Measurements from ENCODE around the gene ELF5. TPM values are rescaled to one million over a fixed set of nuclear protein-coding genes. Genes with fewer than 3 reads are reported as not detected.
A peak's percentile ranks its signal among the peaks of the same experiment; 100 is the strongest.

Gene ELF5
- total and polyA plus RNA-seq, 5 experiments from 2014 or later = not detected

DNA sequence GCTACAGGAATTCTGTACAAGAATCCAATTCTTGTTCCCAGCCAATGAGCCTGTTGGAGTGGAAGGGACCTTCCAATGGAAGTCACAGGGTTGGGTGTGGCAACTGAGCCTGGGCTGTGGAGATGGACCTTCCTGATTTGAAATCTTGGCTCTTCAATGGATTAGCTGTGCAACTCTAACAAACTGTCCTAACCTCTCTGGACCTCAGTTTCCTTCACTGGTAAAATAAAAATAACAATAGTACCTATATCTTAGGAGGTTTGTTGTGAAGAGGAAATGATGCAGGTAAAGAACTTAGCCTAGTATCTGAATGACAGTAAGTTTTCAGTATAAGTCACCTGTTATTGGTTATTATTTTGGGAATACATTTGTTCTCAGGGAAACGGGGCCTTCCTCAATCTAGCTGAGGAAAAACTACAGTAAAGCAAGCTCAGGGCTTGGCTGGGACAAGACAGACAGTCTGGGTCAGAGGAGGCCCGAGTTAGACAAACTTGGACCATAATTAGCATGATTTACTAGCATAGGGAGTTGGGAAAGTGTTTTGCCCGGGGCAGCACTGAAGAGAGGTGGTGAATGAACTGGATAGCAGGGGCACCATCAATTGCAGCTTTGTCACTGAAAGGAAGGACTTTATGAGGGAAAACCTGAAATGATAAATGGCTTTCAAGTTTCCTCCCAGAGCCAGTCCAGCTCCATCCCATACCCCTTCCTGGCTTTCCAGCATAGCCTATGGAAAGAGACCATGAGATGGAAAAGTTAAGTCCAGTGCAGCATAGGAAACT, 13.7 kb downstream of the ELF5 start:
- H3K9me3 Mint-ChIP-seq = no peaks in the 10 kb centered on the region
- POLR2A ChIA-PET = no interaction called here
- H3K4me1 Mint-ChIP-seq = no peaks in the 10 kb centered on the region

GRCh38 chr11:34495724-34496377, 17.7 kb downstream of the ELF5 start:
- POLR2A ChIA-PET = no interaction called here
- ATAC-seq = no peak
- Mint-ChIP-seq H3K27ac (no peak overlapping the region), H3K27me3 (peaks cover 0 to 12% (median 5%) of the 10 kb centered on the region in 5 donors), H3K4me1 (no peaks in the 10 kb centered on the region), H3K9me3 (no peaks in the 10 kb centered on the region), H3K4me3 (no peak overlapping the region), H3K36me3 (no peaks in the 10 kb centered on the region)
- no peak for DNase-seq

More for the DNA sequence above, 13.7 kb downstream of the ELF5 start:
- H3K27ac Mint-ChIP-seq = no peak overlapping the region
- no peak overlapping the region for H3K4me3 Mint-ChIP-seq
- DNase-seq (no peak), ATAC-seq (no peak)
- H3K27me3 Mint-ChIP-seq = peaks cover 0 to 8% (median 4%) of the 10 kb centered on the region in 5 donors
- no peaks in the 10 kb centered on the region for H3K36me3 Mint-ChIP-seq

DNA sequence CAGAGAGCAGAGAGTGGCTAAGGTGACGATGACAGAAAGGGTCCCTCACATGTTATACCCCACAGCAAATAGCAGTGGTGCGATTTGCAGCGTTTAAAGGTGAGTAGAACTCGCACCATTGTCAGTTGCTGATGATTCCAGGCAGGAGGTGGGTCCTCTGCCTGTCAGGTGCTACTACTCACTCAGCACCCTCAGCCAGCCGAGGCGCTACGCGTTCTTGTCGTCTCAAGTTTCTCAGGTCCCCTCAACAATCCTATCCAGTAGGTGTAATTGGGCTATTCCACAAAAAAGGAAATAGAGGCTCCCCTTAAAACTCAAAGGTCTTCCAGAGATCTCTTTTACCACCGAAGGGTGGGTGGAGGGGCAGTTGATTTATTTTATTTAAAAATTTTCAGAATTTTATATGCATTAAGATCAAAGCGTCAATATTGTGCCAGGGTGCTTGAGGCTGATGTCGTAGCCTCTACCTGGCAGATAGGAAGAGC, 18.3 kb downstream of the ELF5 start:
- POLR2A ChIA-PET = no interaction called here
- ATAC-seq (no peak), DNase-seq (no peak)
- peaks cover 0 to 12% (median 5%) of the 10 kb centered on the region in 5 donors for H3K27me3 Mint-ChIP-seq
- H3K27ac Mint-ChIP-seq = no peak overlapping the region
- H3K36me3 Mint-ChIP-seq = no peaks in the 10 kb centered on the region
- H3K4me1 Mint-ChIP-seq = no peaks in the 10 kb centered on the region
- no peak overlapping the region for H3K4me3 Mint-ChIP-seq
- H3K9me3 Mint-ChIP-seq = no peaks in the 10 kb centered on the region

- Mint-ChIP-seq H3K9me3 (no peaks in the 10 kb centered on the region), H3K4me1 (no peaks in the 10 kb centered on the region), H3K27ac (no peak overlapping the region), H3K27me3 (peaks cover 0 to 8% (median 5%) of the 10 kb centered on the region in 5 donors), H3K4me3 (no peak overlapping the region), H3K36me3 (no peaks in the 10 kb centered on the region)
- DNase-seq = no peak
- POLR2A ChIA-PET = no interaction called here
- no peak for ATAC-seq
These were observed 19.5 kb downstream of the ELF5 start for GRCh38 chr11:34493926-34494595.

DNA sequence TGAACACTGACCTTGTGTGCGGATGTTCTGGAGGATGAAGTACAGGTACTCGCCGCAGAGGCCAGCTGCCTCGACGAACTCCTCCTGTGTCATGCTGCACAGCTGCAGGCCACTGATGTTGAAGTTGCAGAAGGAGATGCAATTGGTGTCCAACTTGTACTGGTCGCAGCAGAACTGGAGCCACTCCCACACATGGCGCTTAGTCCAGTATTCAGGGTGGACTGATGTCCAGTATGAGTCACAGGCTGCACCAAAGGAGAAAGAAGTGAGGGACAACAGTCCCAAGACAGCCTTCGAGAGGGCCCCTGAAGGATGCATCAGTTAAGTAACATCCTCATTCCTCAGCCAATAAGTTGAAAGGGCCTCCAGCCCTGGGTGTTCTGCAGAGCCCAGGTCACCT, 20.1 kb downstream of the ELF5 start:
- Mint-ChIP-seq H3K27me3 (peaks cover 0 to 8% (median 5%) of the 10 kb centered on the region in 5 donors), H3K36me3 (no peaks in the 10 kb centered on the region), H3K9me3 (no peaks in the 10 kb centered on the region), H3K27ac (no peak overlapping the region), H3K4me3 (no peak overlapping the region), H3K4me1 (no peaks in the 10 kb centered on the region)
- no peak for DNase-seq
- no peak for ATAC-seq
- POLR2A ChIA-PET = no interaction called here

GRCh38 chr11:34492806-34493414, 20.7 kb downstream of the ELF5 start:
- peak in 5 of 10 donors; percentile 16 to 21 (median 17) for DNase-seq
- Mint-ChIP-seq H3K36me3 (no peaks in the 10 kb centered on the region), H3K27me3 (peaks cover 0 to 8% (median 5%) of the 10 kb centered on the region in 5 donors), H3K4me1 (no peaks in the 10 kb centered on the region), H3K27ac (no peak overlapping the region), H3K9me3 (no peaks in the 10 kb centered on the region), H3K4me3 (no peak overlapping the region)
- POLR2A ChIA-PET = no interaction called here
- ATAC-seq = no peak

DNA sequence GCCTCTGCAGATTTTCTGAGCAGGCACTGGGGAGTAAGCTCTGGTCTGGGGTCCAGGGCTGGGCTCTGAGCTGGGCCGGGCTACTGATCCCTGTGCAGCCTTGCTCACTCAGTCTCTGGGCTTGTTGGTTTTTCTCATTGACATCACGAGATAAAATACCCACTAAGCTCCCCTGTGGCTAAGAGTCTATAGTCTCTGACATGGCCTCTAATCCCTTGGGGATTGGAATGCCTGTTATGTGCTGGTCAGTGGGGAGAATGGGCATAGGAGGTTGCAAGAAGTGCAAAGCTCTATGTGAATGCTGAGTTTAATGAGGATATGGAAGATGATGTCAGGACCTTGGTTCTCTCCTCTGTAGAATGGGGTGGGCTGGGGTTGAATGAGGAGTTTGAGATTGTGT, 23.3 kb downstream of the ELF5 start:
- ATAC-seq (no peak), DNase-seq (no peak)
- POLR2A ChIA-PET = interaction anchor here (0.6 kb wide), 1 partner anchor 50 kb away, joined by 3 read pairs; no protein-coding TSS in a partner anchor
- Mint-ChIP-seq H3K4me3 (no peak overlapping the region), H3K36me3 (no peaks in the 10 kb centered on the region), H3K27ac (peak overlapping the region in 1 of 10 donors; percentile 35), H3K4me1 (no peaks in the 10 kb centered on the region), H3K9me3 (no peaks in the 10 kb centered on the region), H3K27me3 (peaks cover 0 to 8% (median 3%) of the 10 kb centered on the region in 5 donors)

- Mint-ChIP-seq H3K4me1 (no peaks in the 10 kb centered on the region), H3K36me3 (no peaks in the 10 kb centered on the region), H3K9me3 (no peaks in the 10 kb centered on the region), H3K27ac (no peak overlapping the region), H3K27me3 (peaks cover 0 to 6% (median 0%) of the 10 kb centered on the region in 5 donors), H3K4me3 (no peak overlapping the region)
- DNase-seq (no peak), ATAC-seq (no peak)
- POLR2A ChIA-PET = no interaction called here
These were observed 24.6 kb downstream of the ELF5 start for GRCh38 chr11:34488855-34489557.

DNA sequence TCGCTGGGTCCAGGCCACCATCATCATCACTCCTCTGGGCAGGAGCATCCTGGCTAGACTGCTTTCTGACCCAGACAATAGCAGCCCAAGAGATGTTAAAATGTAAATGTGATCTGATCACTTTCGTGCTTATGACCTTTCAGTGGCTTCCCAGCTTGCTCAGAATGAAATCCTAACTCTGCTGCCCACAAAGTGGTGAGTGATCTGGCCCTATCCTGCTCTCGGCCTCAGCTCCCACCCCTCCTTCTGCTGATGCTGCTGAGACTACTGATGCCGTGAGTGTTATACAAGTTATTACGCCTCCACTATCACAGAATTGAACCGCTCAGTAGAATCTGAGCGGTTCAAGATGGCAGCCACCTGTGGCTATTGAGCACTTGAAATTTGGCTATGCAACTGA, 26.2 kb downstream of the ELF5 start:
- Mint-ChIP-seq H3K9me3 (no peaks in the 10 kb centered on the region), H3K27ac (no peak overlapping the region), H3K4me3 (no peak overlapping the region), H3K27me3 (peaks cover 0 to 11% (median 1%) of the 10 kb centered on the region in 5 donors), H3K4me1 (no peaks in the 10 kb centered on the region), H3K36me3 (no peaks in the 10 kb centered on the region)
- DNase-seq (no peak), ATAC-seq (no peak)
- POLR2A ChIA-PET = no interaction called here

- Mint-ChIP-seq H3K4me1 (no peaks in the 10 kb centered on the region), H3K27ac (no peak overlapping the region), H3K36me3 (no peaks in the 10 kb centered on the region), H3K27me3 (peaks cover 0 to 11% (median 1%) of the 10 kb centered on the region in 5 donors), H3K9me3 (no peaks in the 10 kb centered on the region), H3K4me3 (no peak overlapping the region)
- POLR2A ChIA-PET = no interaction called here
- ATAC-seq (no peak), DNase-seq (no peak)
These were observed 30.3 kb downstream of the ELF5 start for GRCh38 chr11:34483106-34483874.

DNA sequence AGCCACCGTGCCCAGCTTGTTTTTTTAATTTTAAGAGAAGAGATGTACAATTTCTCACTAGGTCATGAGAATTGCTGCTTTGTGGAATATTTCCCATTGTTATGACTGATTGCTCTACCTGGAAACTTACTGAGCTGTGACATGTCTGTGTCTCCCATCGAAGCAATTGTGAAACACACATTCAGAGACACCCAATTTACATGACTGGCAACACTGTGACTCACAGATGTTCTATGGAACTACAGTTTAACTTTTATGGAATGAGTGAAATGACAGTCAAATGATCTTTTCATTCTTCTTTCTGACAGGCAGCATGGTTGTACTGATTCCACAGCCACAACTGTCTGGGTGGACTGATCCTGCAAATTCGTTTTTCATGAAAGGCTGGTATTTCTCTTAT, 32.3 kb downstream of the ELF5 start:
- H3K9me3 Mint-ChIP-seq = no peaks in the 10 kb centered on the region
- DNase-seq (no peak), ATAC-seq (no peak)
- H3K4me1 Mint-ChIP-seq = no peaks in the 10 kb centered on the region
- H3K27ac Mint-ChIP-seq = no peak overlapping the region
- H3K36me3 Mint-ChIP-seq = no peaks in the 10 kb centered on the region
- POLR2A ChIA-PET = no interaction called here
- H3K4me3 Mint-ChIP-seq = no peak overlapping the region
- H3K27me3 Mint-ChIP-seq = peaks cover 0 to 11% (median 1%) of the 10 kb centered on the region in 5 donors

DNA sequence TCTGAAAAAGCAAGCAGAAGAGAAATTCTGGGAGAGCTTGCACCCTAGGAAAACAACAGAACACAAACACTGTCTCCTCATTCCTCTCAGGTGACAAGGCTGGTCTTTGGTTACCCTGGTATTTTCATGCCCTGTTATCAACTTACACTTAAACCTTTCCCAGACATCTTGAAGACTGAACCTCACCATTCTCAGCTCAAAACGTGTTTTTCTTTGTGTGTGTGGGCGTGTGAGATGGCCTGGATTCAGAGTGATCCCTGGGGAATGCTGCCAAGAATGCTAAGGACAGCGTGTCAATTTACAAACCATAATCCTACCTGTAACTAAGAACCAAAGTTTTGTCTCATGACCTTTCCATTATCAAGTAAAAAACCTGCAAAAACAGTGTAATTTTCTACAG, 33.3 kb downstream of the ELF5 start:
- POLR2A ChIA-PET = no interaction called here
- Mint-ChIP-seq H3K36me3 (no peaks in the 10 kb centered on the region), H3K4me3 (no peak overlapping the region), H3K27me3 (peaks cover 0 to 11% (median 1%) of the 10 kb centered on the region in 5 donors), H3K27ac (peak overlapping the region in 1 of 10 donors; percentile 30), H3K9me3 (no peaks in the 10 kb centered on the region), H3K4me1 (no peaks in the 10 kb centered on the region)
- ATAC-seq (no peak), DNase-seq (no peak)

All from naive thymus-derived CD8-positive, alpha-beta T cell (primary cell).